Bone marrow (tissue), 2 donors: ENCODE data around the gene PDZD2.

Source experiments
- DNase-seq, 2 donors: peaks; one replicate each; lab custom pipeline; 2025; lab: John Stamatoyannopoulos, UW

PDZD2 gene

GRCh38 chr5:31931874-31932273, 292.9 kb downstream of the PDZD2 start:
- no peak for DNase-seq

GRCh38 chr5:31934156-31934555, 295.2 kb downstream of the PDZD2 start:
- DNase-seq, result no peak

GRCh38 chr5:31935496-31936369, 296.8 kb downstream of the PDZD2 start:
- no peak for DNase-seq

GRCh38 chr5:31936683-31937082, 297.8 kb downstream of the PDZD2 start:
- no peak for DNase-seq

- no peak for DNase-seq
Measured at GRCh38 chr5:31937226-31937625, 298.3 kb downstream of the PDZD2 start.

GRCh38 chr5:31937703-31938102, 298.8 kb downstream of the PDZD2 start:
- no peak for DNase-seq

- DNase-seq, result no peak
Measured at GRCh38 chr5:31939151-31939550, 300.2 kb downstream of the PDZD2 start.

- no peak for DNase-seq
Measured at GRCh38 chr5:31941151-31941755, 302.3 kb downstream of the PDZD2 start.

GRCh38 chr5:31942546-31942945, 303.6 kb downstream of the PDZD2 start:
- DNase-seq, result no peak

GRCh38 chr5:31944684-31945445, 305.9 kb downstream of the PDZD2 start:
- DNase-seq, result no peak

GRCh38 chr5:31948006-31948405, 309.1 kb downstream of the PDZD2 start:
- no peak for DNase-seq

GRCh38 chr5:31952067-31952466, 313.1 kb downstream of the PDZD2 start:
- no peak for DNase-seq

GRCh38 chr5:31954091-31954490, 315.2 kb downstream of the PDZD2 start:
- DNase-seq, result no peak

- DNase-seq, result no peak
Measured at GRCh38 chr5:31957151-31957550, 318.2 kb downstream of the PDZD2 start.

- no peak for DNase-seq
Measured at GRCh38 chr5:31962351-31962751, 323.4 kb downstream of the PDZD2 start.

- no peak for DNase-seq
Measured at GRCh38 chr5:31962871-31963307, 324.0 kb downstream of the PDZD2 start.

- no peak for DNase-seq
Measured at GRCh38 chr5:31963358-31964006, 324.6 kb downstream of the PDZD2 start.

GRCh38 chr5:31964007-31964360, 325.1 kb downstream of the PDZD2 start:
- DNase-seq, result no peak

- no peak for DNase-seq
Measured at GRCh38 chr5:31965227-31965626, 326.3 kb downstream of the PDZD2 start.

- DNase-seq, result no peak
Measured at GRCh38 chr5:31966936-31967335, 328.0 kb downstream of the PDZD2 start.

GRCh38 chr5:31967461-31967860, 328.5 kb downstream of the PDZD2 start:
- no peak for DNase-seq

- DNase-seq, result no peak
Measured at GRCh38 chr5:31972558-31972957, 333.6 kb downstream of the PDZD2 start.
